HepG2 (cell line): Measurements from ENCODE around the gene CAPN9. TPM values are rescaled to one million over a fixed set of nuclear protein-coding genes. Genes with fewer than 3 reads are reported as not detected.

ENCODE experiments used
- AFF4 ChIP-seq: sonication (generic); formaldehyde crosslinking; IDR thresholded peaks from 2 replicates; pipeline ENCODE4 v1.4.0; 2020; ENCODE audit warnings: missing genetic modification reagents
- EP300 ChIP-seq, 3 experiments: sonication (generic) in 1 of 3; formaldehyde crosslinking in 1 of 3; IDR thresholded peaks; 2 replicates each; pipeline versions ENCODE4 v1.5.1 to v1.6.1; 2011 to 2020; ENCODE audit warnings: low read depth in 2 of 3, low read length in 2 of 3, borderline replicate concordance in 1 of 3, improper control_type of control experiment in 1 of 3, mild to moderate bottlenecking in 1 of 3, missing genetic modification reagents in 1 of 3, moderate library complexity in 1 of 3
- GPBP1L1 ChIP-seq: sonication (generic); formaldehyde crosslinking; IDR thresholded peaks from 2 replicates; pipeline ENCODE4 v1.5.0; 2020; ENCODE audit warnings: mild to moderate bottlenecking, missing genetic modification reagents
- JDP2 ChIP-seq: sonication (generic); formaldehyde crosslinking; IDR thresholded peaks from 2 replicates; pipeline ENCODE4 v1.8.1; 2022; ENCODE audit warnings: missing genetic modification reagents, borderline replicate concordance
- MBNL3 ChIP-seq: fragments of 250-450 bp; sonication (Bioruptor Pico); conservative IDR thresholded peaks from 2 replicates; pipeline ENCODE4 v1.8.0; 2022; ENCODE audit warnings: mild to moderate bottlenecking, inconsistent platforms
- TERF1 ChIP-seq: sonication (generic); formaldehyde crosslinking; IDR thresholded peaks from 2 replicates; pipeline ENCODE4 v1.8.0; 2022; ENCODE audit warnings: mild to moderate bottlenecking, missing genetic modification reagents, moderate library complexity
- ZBTB7A ChIP-seq: sonication (generic); formaldehyde crosslinking; IDR thresholded peaks from 2 replicates; pipeline ENCODE4 v1.8.0; 2022; ENCODE audit warnings: mild to moderate bottlenecking, missing genetic modification reagents
- ZNF407 ChIP-seq: sonication (generic); formaldehyde crosslinking; IDR thresholded peaks from one replicate; pipeline ENCODE4 v1.5.1; 2020; ENCODE audit warnings: mild to moderate bottlenecking, missing genetic modification reagents; ENCODE audit errors: not compliant biosample characterization
- ZNF468 ChIP-seq: sonication (generic); formaldehyde crosslinking; IDR thresholded peaks from 2 replicates; pipeline ENCODE4 v1.8.0; 2022; ENCODE audit warnings: mild to moderate bottlenecking, moderate library complexity, missing genetic modification reagents
- ZNF644 ChIP-seq: IDR thresholded peaks from 2 replicates; pipeline ENCODE4 v1.6.1; 2016; ENCODE audit warnings: low read depth
- polyA plus RNA-seq, 8 experiments: library from polyadenylated mRNA; depleted of rRNA in 3 of 8; stranded (reverse) in 7 of 8; unstranded in 1 of 8; fragments of >200 nt; fragmentation: Illumina TruSeq in 4 of 8; extraction: Trizol in 4 of 8; gene quantifications; 2 replicates each; pipeline versions ENCODE4 v1.2.1 to v1.2.3, GENCODE V29; 2011 to 2016; ENCODE audit warnings: low read depth in 4 of 8, missing spikeins in 1 of 8, mixed read lengths in 1 of 8; ENCODE audit not compliant: insufficient read depth in 1 of 8
- total RNA-seq, 5 experiments: library from RNA; depleted of rRNA; stranded (reverse); fragments of >200 nt; fragmentation: Illumina TruSeq; extraction: Trizol; gene quantifications; 2 replicates each; pipeline ENCODE4 v1.2.3, GENCODE V29; 2016; ENCODE audit warnings: low read depth in 1 of 5

Gene CAPN9
- total and polyA plus RNA-seq, 2 of the 13 experiments (the other 11 are each of a cell fraction or from before 2014, with no cell fraction given), result 0.04 to 0.31 TPM

GRCh38 chr1:230709619-230710542, 37.3 kb upstream of the CAPN9 start (continued):
- no peak for TF ChIP-seq TERF1 (CRISPR knock-in tag)
- no peak for TF ChIP-seq JDP2
- no peak for TF ChIP-seq AFF4 (CRISPR knock-in tag)
- TF ChIP-seq ZNF468 (CRISPR knock-in tag), result no peak
- no peak for TF ChIP-seq EP300 (IDR thresholded peaks at IDR 0.05; ENCODE audit: low read depth in 2 of 2, low read length in 2 of 2)
- no peak for TF ChIP-seq EP300 (CRISPR knock-in tag; IDR thresholded peaks at IDR 0.05; ENCODE audit: borderline replicate concordance)
- no peak for TF ChIP-seq MBNL3 (CRISPR knock-in tag)
- TF ChIP-seq GPBP1L1 (CRISPR knock-in tag), result no peak
- no peak for TF ChIP-seq ZBTB7A (CRISPR knock-in tag)
- no peak for TF ChIP-seq ZNF644
- no peak for TF ChIP-seq ZNF407 (CRISPR knock-in tag)
